Esophagus squamous epithelium (tissue), 4 donors: Measurements from ENCODE around the gene NHSL2.

ENCODE experiments used
- POLR2A ChIP-seq, 4 donors: fragments of 450-650 bp; IDR thresholded peaks; one replicate each; pipeline ENCODE4 v1.6.1; 2017; ENCODE audit warnings: antibody characterized with exemption in 4 of 4, mild to moderate bottlenecking in 4 of 4, moderate library complexity in 3 of 4
- TF ChIP-seq, protein P1 (sequence below), 6 experiments: fragments of 450-650 bp in 4 of 6; fragments of 200-600 bp in 2 of 6; sonication (generic) in 2 of 6; IDR thresholded peaks; one replicate each; pipeline ENCODE4 v1.5.1; 2016 to 2019; ENCODE audit warnings: antibody characterized with exemption in 6 of 6, mild to moderate bottlenecking in 4 of 6, moderate library complexity in 4 of 6

DNA sequence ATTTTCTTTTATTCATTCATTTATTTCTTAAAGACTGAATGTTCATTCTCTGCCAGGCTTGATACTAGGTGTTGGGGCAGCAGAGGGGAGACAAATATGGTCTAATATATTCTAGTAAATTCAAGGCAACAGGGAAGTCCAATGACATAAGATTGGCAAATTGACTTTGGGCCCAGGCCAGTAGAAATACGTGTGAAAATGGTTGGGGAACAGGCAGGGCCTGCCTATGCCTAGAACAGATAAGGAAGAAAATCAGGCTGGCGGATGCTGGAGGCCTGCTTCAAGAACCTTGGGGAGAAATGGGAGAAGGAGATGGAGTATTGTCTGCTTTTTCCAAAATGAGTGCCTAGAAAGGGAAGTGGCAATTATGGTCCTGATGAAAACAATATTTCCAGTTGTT is 112.4 kb downstream of the NHSL2 start:
- TF ChIP-seq, protein P1, sequence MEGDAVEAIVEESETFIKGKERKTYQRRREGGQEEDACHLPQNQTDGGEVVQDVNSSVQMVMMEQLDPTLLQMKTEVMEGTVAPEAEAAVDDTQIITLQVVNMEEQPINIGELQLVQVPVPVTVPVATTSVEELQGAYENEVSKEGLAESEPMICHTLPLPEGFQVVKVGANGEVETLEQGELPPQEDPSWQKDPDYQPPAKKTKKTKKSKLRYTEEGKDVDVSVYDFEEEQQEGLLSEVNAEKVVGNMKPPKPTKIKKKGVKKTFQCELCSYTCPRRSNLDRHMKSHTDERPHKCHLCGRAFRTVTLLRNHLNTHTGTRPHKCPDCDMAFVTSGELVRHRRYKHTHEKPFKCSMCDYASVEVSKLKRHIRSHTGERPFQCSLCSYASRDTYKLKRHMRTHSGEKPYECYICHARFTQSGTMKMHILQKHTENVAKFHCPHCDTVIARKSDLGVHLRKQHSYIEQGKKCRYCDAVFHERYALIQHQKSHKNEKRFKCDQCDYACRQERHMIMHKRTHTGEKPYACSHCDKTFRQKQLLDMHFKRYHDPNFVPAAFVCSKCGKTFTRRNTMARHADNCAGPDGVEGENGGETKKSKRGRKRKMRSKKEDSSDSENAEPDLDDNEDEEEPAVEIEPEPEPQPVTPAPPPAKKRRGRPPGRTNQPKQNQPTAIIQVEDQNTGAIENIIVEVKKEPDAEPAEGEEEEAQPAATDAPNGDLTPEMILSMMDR (IDR thresholded peaks at IDR 0.05), result no peak
- no peak for TF ChIP-seq POLR2A (IDR thresholded peaks at IDR 0.05)
